OCI-LY3 (cell line): Measurements from ENCODE around the gene PSMC5.

Experiments used
- H2AFZ ChIP-seq: fragments of 200-600, 300-600 bp; shearing (Covaris generic); 2 replicates; pipeline ENCODE4 v1.6.0; 2014; ENCODE audit warnings: antibody characterized with exemption, low read depth, low read length
- H3K27ac ChIP-seq: fragments of 200-600, 300-600 bp; sonication (generic); 2 replicates; pipeline ENCODE4 v1.5.1; 2014; ENCODE audit warnings: mild to moderate bottlenecking, low read length, moderate library complexity, mixed read lengths
- H3K27me3 ChIP-seq: fragments of 200-600, 300-600 bp; sonication (generic); 2 replicates; pipeline ENCODE4 v1.6.1; 2014; ENCODE audit warnings: low read depth, low read length, mixed read lengths
- H3K36me3 ChIP-seq: fragments of 200-600, 300-600 bp; sonication (generic); replicated peaks from 2 replicates; pipeline ENCODE3; 2014; ENCODE audit warnings: low read depth, low read length, mixed read lengths
- H3K4me1 ChIP-seq: fragments of 300-600, 200-600 bp; sonication (generic); 2 replicates; pipeline ENCODE4 v1.6.1; 2014; ENCODE audit warnings: low read length, mixed read lengths
- H3K4me2 ChIP-seq: fragments of 200-600, 300-600 bp; sonication (generic); 2 replicates; pipeline ENCODE4 v1.6.1; 2014; ENCODE audit warnings: low read length, mixed read lengths
- H3K4me3 ChIP-seq: fragments of 300-600, 200-600 bp; sonication (generic); 2 replicates; pipeline ENCODE4 v1.5.1; 2014; ENCODE audit warnings: antibody characterized with exemption, mild to moderate bottlenecking, low read length, moderate library complexity
- H3K79me2 ChIP-seq: fragments of 300-600, 200-600 bp; shearing (Covaris generic); 2 replicates; pipeline ENCODE4 v1.6.1; 2014; ENCODE audit warnings: mild to moderate bottlenecking, low read length, mixed read lengths
- H3K9ac ChIP-seq: fragments of 300-600, 200-600 bp; shearing (Covaris generic); 2 replicates; pipeline ENCODE4 v1.6.0; 2014; ENCODE audit warnings: mild to moderate bottlenecking, low read length, moderate library complexity
- H3K9me3 ChIP-seq: fragments of 200-600, 300-600 bp; shearing (Covaris generic); 2 replicates; pipeline ENCODE4 v1.6.1; 2014; ENCODE audit warnings: low read length, mixed read lengths; ENCODE audit not compliant: insufficient read depth
- H4K20me1 ChIP-seq: fragments of 200-600, 300-600 bp; sonication (generic); 2 replicates; pipeline ENCODE4 v1.6.1; 2016; ENCODE audit warnings: low read length, mixed read lengths; ENCODE audit not compliant: insufficient read depth
- CTCF ChIP-seq: fragments of 200-600, 300-600 bp; sonication (generic); IDR thresholded peaks from 2 replicates; pipeline ENCODE4 v1.5.1; 2014; ENCODE audit warnings: antibody characterized with exemption, low read length, low read depth
- EZH2phosphoT487 ChIP-seq: fragments of 200-600 bp; shearing (Covaris generic); IDR thresholded peaks from 2 replicates; pipeline ENCODE4 v1.6.1; 2018; ENCODE audit warnings: antibody characterized with exemption, mixed run types, low read depth

Gene PSMC5

GRCh38 chr17:63848834-63849689, 21.8 kb downstream of the PSMC5 start:
- no peak overlapping the region for H2AFZ ChIP-seq
- no peak overlapping the region for H3K9ac ChIP-seq
- H3K4me2 ChIP-seq: no peak overlapping the region
- no peaks in the 10 kb centered on the region for H3K9me3 ChIP-seq
- H4K20me1 ChIP-seq: no peaks in the 10 kb centered on the region
- no peaks in the 10 kb centered on the region for H3K36me3 ChIP-seq
- no peaks in the 10 kb centered on the region for H3K4me1 ChIP-seq
- TF ChIP-seq CTCF (no peak), EZH2phosphoT487 (no peak)
- H3K27me3 ChIP-seq: 0 out of 2 replicates have a peak, but pooled peaks cover 4% of the 10 kb centered on the region
- no peak overlapping the region for H3K27ac ChIP-seq
- no peaks in the 10 kb centered on the region for H3K79me2 ChIP-seq
- no peak overlapping the region for H3K4me3 ChIP-seq

GRCh38 chr17:63850401-63850800, 23.2 kb downstream of the PSMC5 start:
- Histone ChIP-seq H3K9ac (no peak overlapping the region), H3K4me2 (no peak overlapping the region), H2AFZ (no peak overlapping the region), H3K79me2 (no peaks in the 10 kb centered on the region), H3K4me3 (no peak overlapping the region), H3K4me1 (no peaks in the 10 kb centered on the region), H3K9me3 (no peaks in the 10 kb centered on the region), H4K20me1 (no peaks in the 10 kb centered on the region), H3K36me3 (no peaks in the 10 kb centered on the region), H3K27ac (no peak overlapping the region), H3K27me3 (peaks cover 9% of the 10 kb centered on the region)
- TF ChIP-seq EZH2phosphoT487: no peak
- TF ChIP-seq CTCF: no peak

- Histone ChIP-seq H4K20me1 (no peaks in the 10 kb centered on the region), H3K27me3 (peaks cover 9% of the 10 kb centered on the region), H3K9me3 (no peaks in the 10 kb centered on the region), H3K4me3 (no peak overlapping the region), H2AFZ (no peak overlapping the region), H3K27ac (no peak overlapping the region), H3K4me1 (no peaks in the 10 kb centered on the region), H3K79me2 (no peaks in the 10 kb centered on the region), H3K4me2 (no peak overlapping the region), H3K36me3 (no peaks in the 10 kb centered on the region), H3K9ac (no peak overlapping the region)
- TF ChIP-seq CTCF (no peak), EZH2phosphoT487 (no peak)
Measured at GRCh38 chr17:63853260-63853659, 26.0 kb downstream of the PSMC5 start.

GRCh38 chr17:63854709-63855108, 27.5 kb downstream of the PSMC5 start:
- H3K9me3 ChIP-seq: no peaks in the 10 kb centered on the region
- H3K27me3 ChIP-seq: peaks cover 13% of the 10 kb centered on the region
- H3K4me1 ChIP-seq: no peaks in the 10 kb centered on the region
- no peak overlapping the region for H2AFZ ChIP-seq
- H3K36me3 ChIP-seq: no peaks in the 10 kb centered on the region
- no peaks in the 10 kb centered on the region for H4K20me1 ChIP-seq
- no peak overlapping the region for H3K4me2 ChIP-seq
- H3K4me3 ChIP-seq: no peak overlapping the region
- H3K9ac ChIP-seq: no peak overlapping the region
- no peak overlapping the region for H3K27ac ChIP-seq
- TF ChIP-seq EZH2phosphoT487 (no peak), CTCF (no peak)
- no peaks in the 10 kb centered on the region for H3K79me2 ChIP-seq
